B cell (primary cell): ENCODE data around the gene SCN2B.

Experiments
- CTCF ChIP-seq: fragments of 200-600 bp; IDR thresholded peaks from one replicate; pipeline ENCODE4 v1.8.0; 2022; ENCODE audit warnings: antibody characterized with exemption, mild to moderate bottlenecking
- EZH2 ChIP-seq: IDR thresholded peaks from 2 replicates; pipeline ENCODE4 v1.6.1; 2012; ENCODE audit warnings: borderline replicate concordance, low read depth, mild to moderate bottlenecking, moderate library complexity, low read length; ENCODE audit not compliant: insufficient read depth, poor library complexity, severe bottlenecking

DNA sequence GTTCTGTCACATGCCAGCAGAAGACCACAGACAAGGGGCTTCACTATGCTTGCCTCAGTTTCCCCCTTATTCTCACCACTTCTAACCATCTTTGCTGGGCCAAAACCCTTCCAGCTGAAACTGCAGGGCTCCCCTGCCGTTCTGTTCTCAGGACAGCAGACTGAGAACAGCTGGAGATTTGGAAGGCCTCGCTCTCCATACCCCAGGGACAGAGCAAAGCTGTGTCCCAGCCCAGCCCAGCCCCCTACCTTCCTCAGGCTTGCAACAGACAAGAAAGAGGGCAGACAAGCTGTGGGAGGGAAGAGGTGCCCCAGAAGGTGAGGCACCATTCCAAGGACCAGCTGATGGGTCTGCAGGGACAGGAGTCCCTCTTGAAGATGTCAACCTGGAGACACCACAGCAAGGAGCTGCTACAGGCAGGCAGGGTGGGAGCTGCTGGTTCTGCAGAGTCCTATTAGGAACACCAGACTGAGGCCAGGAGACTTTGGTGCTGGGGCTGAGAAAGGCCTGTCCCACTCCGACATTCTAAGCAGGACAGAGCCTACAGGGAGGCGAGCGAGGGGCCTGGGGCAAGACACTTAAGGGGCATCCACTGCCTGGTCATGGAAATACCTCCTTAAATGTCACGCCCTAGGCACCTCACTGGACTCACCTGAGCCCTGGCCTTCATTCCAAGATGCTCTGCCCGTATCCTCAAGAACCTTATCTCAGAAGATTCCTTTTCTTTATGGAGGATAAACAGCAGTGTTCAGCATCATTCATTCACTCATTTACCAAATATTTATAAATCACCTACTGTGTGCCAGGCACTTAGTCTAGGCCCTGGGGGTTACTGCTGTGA, 6.9 kb downstream of the SCN2B start:
- TF ChIP-seq CTCF = no peak
- no peak for TF ChIP-seq EZH2
